H4 (cell line): Measurements from ENCODE around the gene EVI5L. TPM values are rescaled to one million over a fixed set of nuclear protein-coding genes. Genes with fewer than 3 reads are reported as not detected.

Experiments used
- DNase-seq: peaks from one replicate; pipeline ENCODE4 v3.0.0-alpha.2; 2015; ENCODE audit warnings: low spot score
- total RNA-seq: library from RNA; depleted of rRNA; stranded (reverse); fragments of >200 nt; shearing (Covaris generic); gene quantifications from 2 replicates; pipeline ENCODE4 v1.2.3, GENCODE V29; 2014

The EVI5L gene
- total RNA-seq, 1 experiment from 2014 or later = 7.9 TPM

GRCh38 chr19:7860714-7861618 is 30.9 kb downstream of the EVI5L start:
- DNase-seq = no peak

- no peak for DNase-seq
Measured at GRCh38 chr19:7861619-7862412, 31.8 kb downstream of the EVI5L start.

- DNase-seq = no peak
Measured at GRCh38 chr19:7862413-7862951, 32.5 kb downstream of the EVI5L start.

GRCh38 chr19:7863157-7863970 is 33.3 kb downstream of the EVI5L start:
- DNase-seq = no peak

GRCh38 chr19:7863971-7864689 is 34.1 kb downstream of the EVI5L start:
- no peak for DNase-seq

- no peak for DNase-seq
Measured at GRCh38 chr19:7864690-7865074, 34.7 kb downstream of the EVI5L start.

GRCh38 chr19:7865262-7865911 is 35.4 kb downstream of the EVI5L start:
- DNase-seq = no peak

GRCh38 chr19:7866399-7867091 is 36.5 kb downstream of the EVI5L start:
- no peak for DNase-seq

- DNase-seq = no peak
Measured at GRCh38 chr19:7867092-7867844, 37.2 kb downstream of the EVI5L start.

GRCh38 chr19:7868326-7868670 is 38.3 kb downstream of the EVI5L start:
- DNase-seq = no peak

GRCh38 chr19:7868671-7869452 is 38.8 kb downstream of the EVI5L start:
- peak; percentile 71 for DNase-seq

GRCh38 chr19:7869453-7869909 is 39.5 kb downstream of the EVI5L start:
- DNase-seq = no peak

GRCh38 chr19:7869910-7870511 is 40.0 kb downstream of the EVI5L start:
- peak; percentile 60 for DNase-seq

GRCh38 chr19:7870571-7871436 is 40.8 kb downstream of the EVI5L start:
- peak; percentile 69 for DNase-seq

GRCh38 chr19:7871437-7872305 is 41.7 kb downstream of the EVI5L start:
- DNase-seq = peak; percentile 89
